SJCRH30 (cell line): ENCODE measurements around the gene ATP11A. TPM values are rescaled to one million over a fixed set of nuclear protein-coding genes. Genes with fewer than 3 reads are reported as not detected.
"Not testable (repeated sequence)": the region's sequence is repeated elsewhere in the genome, so short reads cannot be mapped to it uniquely, and the experiment has no call there.

Source experiments
- DNase-seq, 2 experiments: peaks; one replicate each; pipeline ENCODE4 v3.0.0-alpha.2; 2015 to 2020
- H3K27ac ChIP-seq: fragments of 250-450 bp; sonication (Bioruptor Pico); 2 replicates; pipeline ENCODE4 v1.5.1; 2020; ENCODE audit warnings: mild to moderate bottlenecking, moderate library complexity
- H3K27me3 ChIP-seq: fragments of 250-450 bp; sonication (Bioruptor Pico); 2 replicates; pipeline ENCODE4 v1.5.1; 2020; ENCODE audit warnings: mild to moderate bottlenecking, moderate library complexity
- H3K36me3 ChIP-seq: fragments of 250-450 bp; sonication (Bioruptor Pico); 2 replicates; pipeline ENCODE4 v1.5.1; 2020; ENCODE audit warnings: mild to moderate bottlenecking, moderate library complexity
- H3K4me1 ChIP-seq: fragments of 250-450 bp; sonication (Bioruptor Pico); 2 replicates; pipeline ENCODE4 v1.5.1; 2020; ENCODE audit warnings: mild to moderate bottlenecking, moderate library complexity
- H3K4me3 ChIP-seq: fragments of 250-450 bp; sonication (Bioruptor Pico); 2 replicates; pipeline ENCODE4 v1.5.1; 2020; ENCODE audit warnings: mild to moderate bottlenecking, moderate library complexity
- H3K9me3 ChIP-seq: fragments of 250-450 bp; sonication (Bioruptor Pico); replicated peaks from 2 replicates; pipeline ENCODE4 v1.5.1; 2020; ENCODE audit warnings: mild to moderate bottlenecking, moderate library complexity
- total RNA-seq: library from RNA; depleted of rRNA; stranded (reverse); fragments of >200 nt; shearing (Covaris generic); gene quantifications from 2 replicates; pipeline ENCODE4 v1.2.3, GENCODE V29; 2014

Gene ATP11A
- total RNA-seq, 1 experiment from 2014 or later: 14.2 TPM

DNA sequence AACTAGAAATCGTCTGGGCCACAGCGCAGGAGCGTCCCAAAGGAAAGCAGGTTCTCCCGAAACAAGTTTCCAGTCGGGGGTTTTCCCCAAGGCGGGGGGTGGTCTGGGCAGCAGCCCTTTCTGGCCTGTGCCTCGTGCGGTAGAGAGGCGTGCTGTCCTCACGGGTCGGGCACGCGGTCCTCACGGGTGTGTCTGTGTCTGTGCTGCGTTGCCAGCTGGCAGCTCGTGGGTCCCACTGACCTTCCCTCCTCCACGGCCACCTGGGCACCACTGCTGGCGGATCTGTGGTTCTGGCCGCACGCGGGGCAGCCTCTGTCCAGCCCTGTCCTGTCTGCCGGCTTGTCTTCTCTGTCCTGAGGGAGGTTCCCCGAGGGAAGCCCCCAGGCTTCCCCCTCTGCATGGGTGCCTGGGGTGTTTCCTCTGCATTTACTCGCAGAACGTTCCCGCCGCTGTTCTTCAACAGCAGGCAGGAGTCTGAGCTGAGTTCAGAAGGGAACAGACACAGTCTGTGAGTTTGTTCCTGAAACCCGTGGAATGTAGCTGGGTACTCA lies 181.0 kb downstream of the ATP11A start:
- Histone ChIP-seq H3K4me1 (peaks cover 12% of the 10 kb centered on the region), H3K4me3 (no peak overlapping the region), H3K9me3 (no peaks in the 10 kb centered on the region), H3K27ac (no peak overlapping the region), H3K27me3 (no peaks in the 10 kb centered on the region), H3K36me3 (no peaks in the 10 kb centered on the region)
- no peak for DNase-seq

GRCh38 chr13:112871742-112872141 lies 181.9 kb downstream of the ATP11A start:
- peaks cover 12% of the 10 kb centered on the region for H3K4me1 ChIP-seq
- DNase-seq: no peak
- H3K36me3 ChIP-seq: no peaks in the 10 kb centered on the region
- H3K4me3 ChIP-seq: no peak overlapping the region
- H3K27ac ChIP-seq: no peak overlapping the region
- no peaks in the 10 kb centered on the region for H3K9me3 ChIP-seq
- no peaks in the 10 kb centered on the region for H3K27me3 ChIP-seq

DNA sequence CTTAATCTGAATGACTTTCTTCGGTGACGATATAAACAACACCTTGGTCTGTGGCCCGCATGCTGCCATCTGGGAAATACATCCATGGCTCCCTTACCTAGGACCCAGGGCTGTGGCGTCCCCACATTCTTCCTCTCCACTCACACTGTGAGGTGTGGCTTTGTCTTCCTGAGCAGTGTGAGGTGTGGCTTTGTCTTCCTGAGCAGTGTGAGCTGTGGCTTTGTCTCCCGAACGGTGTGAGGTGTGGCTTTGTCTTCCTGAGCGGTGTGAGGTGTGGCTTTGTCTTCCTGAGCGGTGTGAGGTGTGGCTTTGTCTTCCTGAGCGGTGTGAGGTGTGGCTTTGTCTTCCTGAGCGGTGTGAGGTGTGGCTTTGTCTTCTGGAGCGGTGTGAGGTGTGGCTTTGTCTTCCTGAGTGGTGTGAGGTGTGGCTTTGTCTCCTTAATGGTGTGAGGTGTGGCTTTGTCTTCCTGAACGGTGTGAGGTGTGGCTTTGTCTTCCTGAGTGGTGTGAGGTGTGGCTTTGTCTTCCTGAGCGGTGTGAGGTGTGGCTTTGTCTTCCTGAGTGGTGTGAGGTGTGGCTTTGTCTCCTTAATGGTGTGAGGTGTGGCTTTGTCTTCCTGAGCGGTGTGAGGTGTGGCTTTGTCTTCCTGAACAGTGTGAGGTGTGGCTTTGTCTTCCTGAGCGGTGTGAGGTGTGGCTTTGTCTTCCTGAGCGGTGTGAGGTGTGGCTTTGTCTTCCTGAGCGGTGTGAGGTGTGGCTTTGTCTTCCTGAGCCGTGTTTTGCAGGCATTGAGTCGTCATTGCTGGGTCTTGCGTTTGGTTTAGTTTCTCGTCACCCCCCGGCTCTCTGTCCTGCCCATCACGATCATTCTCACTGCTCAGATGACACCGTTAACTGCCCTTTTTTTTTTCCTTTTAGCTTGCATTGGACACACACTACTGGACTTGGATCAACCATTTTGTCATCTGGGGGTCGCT lies 183.1 kb downstream of the ATP11A start:
- not testable (repeated sequence) for H3K36me3 ChIP-seq, DNase-seq

GRCh38 chr13:112873851-112874750 lies 184.3 kb downstream of the ATP11A start:
- H3K4me1 ChIP-seq: peaks cover 12% of the 10 kb centered on the region
- DNase-seq: peak; percentile 64 to 86
- H3K27ac ChIP-seq: no peak overlapping the region
- no peaks in the 10 kb centered on the region for H3K9me3 ChIP-seq
- no peaks in the 10 kb centered on the region for H3K27me3 ChIP-seq
- H3K4me3 ChIP-seq: no peak overlapping the region
- no peaks in the 10 kb centered on the region for H3K36me3 ChIP-seq

More for the DNA sequence above, 183.1 kb downstream of the ATP11A start:
- peaks cover 12% of the 10 kb centered on the region for H3K4me1 ChIP-seq
- not testable (repeated sequence) for H3K27ac ChIP-seq, H3K9me3 ChIP-seq, H3K4me3 ChIP-seq, H3K27me3 ChIP-seq

DNA sequence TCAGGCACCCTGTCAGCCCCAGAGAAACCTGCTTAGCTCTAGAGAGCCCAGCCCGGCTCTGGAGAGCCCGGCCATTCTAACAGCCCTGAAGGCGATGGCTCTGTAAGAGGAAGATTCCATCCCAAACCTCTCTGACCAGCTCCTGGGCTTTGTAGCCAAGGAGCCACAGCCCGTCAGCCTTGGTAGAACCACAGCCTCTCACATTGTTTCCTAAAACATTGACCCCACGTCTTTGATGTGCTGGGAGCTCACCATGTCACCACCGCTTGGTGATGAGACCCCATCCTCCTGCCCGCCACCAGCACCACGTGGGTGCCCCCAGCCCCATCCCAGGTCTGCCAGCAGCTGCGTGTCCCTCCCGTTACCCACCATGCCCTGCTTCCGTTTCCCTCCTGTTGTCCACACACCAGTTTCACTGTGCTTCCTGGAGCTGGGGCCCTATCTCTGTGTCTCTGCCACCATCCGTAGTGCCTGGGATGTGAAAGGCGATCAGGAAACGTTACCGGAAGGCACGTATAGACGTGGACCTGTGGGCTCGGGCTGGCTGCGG lies 185.0 kb downstream of the ATP11A start:
- peaks cover 4% of the 10 kb centered on the region for H3K4me1 ChIP-seq
- no peaks in the 10 kb centered on the region for H3K27me3 ChIP-seq
- H3K27ac ChIP-seq: no peak overlapping the region
- DNase-seq: no peak
- H3K9me3 ChIP-seq: no peaks in the 10 kb centered on the region
- no peaks in the 10 kb centered on the region for H3K36me3 ChIP-seq
- H3K4me3 ChIP-seq: no peak overlapping the region

GRCh38 chr13:112875627-112876026 lies 185.8 kb downstream of the ATP11A start:
- no peak overlapping the region for H3K27ac ChIP-seq
- H3K4me3 ChIP-seq: no peak overlapping the region
- no peaks in the 10 kb centered on the region for H3K36me3 ChIP-seq
- no peaks in the 10 kb centered on the region for H3K4me1 ChIP-seq
- H3K9me3 ChIP-seq: no peaks in the 10 kb centered on the region
- no peaks in the 10 kb centered on the region for H3K27me3 ChIP-seq
- DNase-seq: no peak

- Histone ChIP-seq H3K36me3 (no peaks in the 10 kb centered on the region), H3K4me1 (no peaks in the 10 kb centered on the region), H3K27me3 (no peaks in the 10 kb centered on the region), H3K4me3 (no peak overlapping the region), H3K27ac (no peak overlapping the region), H3K9me3 (no peaks in the 10 kb centered on the region)
- DNase-seq: peak in 1 of 2 experiments; percentile 37
Observed at GRCh38 chr13:112876305-112877000, 186.6 kb downstream of the ATP11A start.

GRCh38 chr13:112877066-112877465 lies 187.2 kb downstream of the ATP11A start:
- no peak for DNase-seq
- H3K36me3 ChIP-seq: no peaks in the 10 kb centered on the region
- H3K4me3 ChIP-seq: no peak overlapping the region
- no peak overlapping the region for H3K27ac ChIP-seq
- H3K27me3 ChIP-seq: no peaks in the 10 kb centered on the region
- H3K9me3 ChIP-seq: no peaks in the 10 kb centered on the region
- H3K4me1 ChIP-seq: no peaks in the 10 kb centered on the region

DNA sequence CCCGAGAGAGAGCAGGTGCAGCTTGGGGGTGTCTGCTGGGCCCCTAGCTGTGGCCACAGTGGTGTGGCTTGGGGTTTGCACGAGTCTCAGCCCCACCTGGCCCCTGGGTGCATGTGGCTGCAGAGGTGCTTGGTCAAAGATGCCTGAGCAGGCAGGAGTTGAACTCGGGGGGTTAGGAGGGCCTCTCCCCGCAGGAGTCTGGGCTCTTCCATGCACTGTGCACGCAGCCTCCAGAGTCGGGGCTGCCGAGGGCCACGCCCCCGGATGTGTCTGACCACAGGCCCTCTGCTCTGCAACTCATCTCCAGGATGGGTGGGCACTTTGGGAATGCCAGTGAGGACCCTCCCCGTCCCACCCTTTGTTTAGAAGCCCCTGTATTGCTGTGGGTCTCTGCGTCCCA lies 187.7 kb downstream of the ATP11A start:
- Histone ChIP-seq H3K4me3 (no peak overlapping the region), H3K27ac (no peak overlapping the region), H3K9me3 (no peaks in the 10 kb centered on the region), H3K27me3 (no peaks in the 10 kb centered on the region), H3K4me1 (no peaks in the 10 kb centered on the region), H3K36me3 (no peaks in the 10 kb centered on the region)
- no peak for DNase-seq

DNA sequence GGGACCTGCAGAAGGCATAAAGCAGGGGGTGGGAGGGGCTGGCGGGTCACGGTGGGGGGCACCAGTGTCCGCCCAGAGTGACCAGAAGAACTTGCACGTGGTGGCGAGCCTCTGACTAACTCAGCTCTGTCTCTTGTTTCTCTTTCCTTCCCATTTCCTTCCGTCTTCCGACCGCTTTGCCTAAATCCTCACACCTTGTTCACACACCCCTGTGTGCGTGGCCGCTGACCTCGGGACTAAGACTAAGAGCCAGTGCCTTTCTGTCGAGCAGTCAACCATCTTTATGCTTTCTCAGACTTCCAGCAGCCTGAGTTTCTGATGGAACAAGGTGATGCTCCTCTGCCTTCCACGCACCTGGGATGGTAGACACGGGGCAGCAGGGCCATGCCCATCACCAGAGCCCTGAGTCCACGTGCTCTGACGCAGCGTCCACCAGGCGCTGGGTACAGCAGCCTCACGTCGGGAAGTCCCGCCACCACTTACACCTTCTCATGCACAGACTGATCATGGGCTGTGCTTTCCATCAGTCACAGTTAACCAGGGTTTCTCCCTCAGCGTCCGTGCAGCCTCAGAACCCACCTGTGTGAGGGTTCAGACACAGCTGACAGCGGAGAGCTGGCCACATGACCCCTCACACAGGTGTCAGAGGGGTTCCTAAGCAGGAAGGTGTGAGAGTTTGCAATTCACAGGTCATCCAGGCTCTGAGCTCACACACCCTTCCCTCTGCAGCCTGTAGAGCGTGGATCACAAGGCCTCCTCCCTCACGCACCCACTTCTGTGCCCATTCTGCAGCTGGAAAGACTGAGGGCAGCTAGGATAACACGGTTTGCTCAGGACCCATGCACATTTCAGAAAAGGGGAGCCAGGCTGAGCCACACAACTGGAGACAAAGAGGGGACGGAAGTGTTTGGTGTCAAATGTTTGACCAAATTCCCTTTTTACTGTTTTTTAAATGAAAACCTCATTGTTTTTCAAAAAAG lies 188.4 kb downstream of the ATP11A start:
- Histone ChIP-seq H3K27me3 (no peaks in the 10 kb centered on the region), H3K4me3 (no peak overlapping the region), H3K27ac (no peak overlapping the region), H3K9me3 (no peaks in the 10 kb centered on the region), H3K4me1 (no peaks in the 10 kb centered on the region), H3K36me3 (no peaks in the 10 kb centered on the region)
- DNase-seq: no peak

- H3K4me1 ChIP-seq: no peaks in the 10 kb centered on the region
- DNase-seq: no peak
- H3K27ac ChIP-seq: no peak overlapping the region
- no peaks in the 10 kb centered on the region for H3K9me3 ChIP-seq
- no peak overlapping the region for H3K4me3 ChIP-seq
- no peaks in the 10 kb centered on the region for H3K36me3 ChIP-seq
- H3K27me3 ChIP-seq: no peaks in the 10 kb centered on the region
Observed at GRCh38 chr13:112879283-112879833, 189.5 kb downstream of the ATP11A start.

- Histone ChIP-seq H3K27ac (no peak overlapping the region), H3K9me3 (no peaks in the 10 kb centered on the region), H3K4me3 (no peak overlapping the region), H3K36me3 (no peaks in the 10 kb centered on the region), H3K4me1 (no peaks in the 10 kb centered on the region), H3K27me3 (no peaks in the 10 kb centered on the region)
- no peak for DNase-seq
Observed at GRCh38 chr13:112880221-112880641, 190.4 kb downstream of the ATP11A start.

DNA sequence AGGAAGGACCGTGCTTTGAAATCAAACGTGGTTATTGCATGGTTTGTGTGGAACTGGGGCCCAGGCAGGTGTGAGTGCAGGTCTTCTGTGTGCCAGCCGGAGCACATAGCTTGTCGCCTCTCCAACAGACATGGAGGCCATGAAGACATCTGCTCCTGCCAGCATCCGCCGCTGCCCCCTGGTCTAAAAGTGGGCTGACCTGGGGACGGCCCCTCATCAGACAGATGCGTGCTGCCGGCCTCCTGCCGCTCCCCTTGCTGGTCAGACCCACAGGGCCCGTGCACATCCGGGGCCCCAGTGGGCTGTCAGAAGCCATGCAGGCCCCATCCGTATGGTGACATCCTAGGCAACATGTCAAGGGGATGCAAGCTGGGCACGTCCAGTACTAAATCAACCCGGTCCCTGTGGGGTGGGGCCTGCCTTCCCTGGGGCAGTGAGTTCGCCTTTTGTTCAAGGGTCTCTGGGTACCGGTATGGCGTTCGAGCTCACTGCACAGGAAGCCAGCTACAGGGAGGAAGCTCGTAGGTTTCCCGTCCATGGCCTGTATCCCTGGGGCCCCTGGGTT lies 191.2 kb downstream of the ATP11A start:
- Histone ChIP-seq H3K9me3 (no peaks in the 10 kb centered on the region), H3K36me3 (no peaks in the 10 kb centered on the region), H3K4me3 (no peak overlapping the region), H3K4me1 (no peaks in the 10 kb centered on the region), H3K27me3 (no peaks in the 10 kb centered on the region), H3K27ac (no peak overlapping the region)
- DNase-seq: no peak
